Measurements from ENCODE around the gene ASTN2.

DNA sequence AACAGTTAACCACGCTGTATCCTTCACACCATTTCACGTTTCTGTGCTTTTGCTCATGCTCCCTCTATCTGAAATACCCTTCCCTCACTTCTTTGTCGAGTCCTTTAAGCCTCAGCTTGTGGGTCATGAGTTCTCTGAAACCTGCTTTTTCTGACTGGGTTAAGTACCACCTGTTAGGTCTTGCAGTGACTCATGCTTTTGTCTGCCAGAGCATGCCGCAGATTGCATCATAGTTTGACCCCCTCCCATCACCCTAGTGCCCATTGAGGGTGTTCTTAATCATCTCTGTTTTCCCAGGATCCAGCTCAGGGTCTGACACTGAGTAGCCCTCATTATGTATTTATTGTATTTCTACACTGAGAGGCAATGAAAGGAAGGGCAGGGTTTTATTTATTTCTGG, 190.2 kb downstream of the ASTN2 start:
- TF ChIP-seq, protein P1, sequence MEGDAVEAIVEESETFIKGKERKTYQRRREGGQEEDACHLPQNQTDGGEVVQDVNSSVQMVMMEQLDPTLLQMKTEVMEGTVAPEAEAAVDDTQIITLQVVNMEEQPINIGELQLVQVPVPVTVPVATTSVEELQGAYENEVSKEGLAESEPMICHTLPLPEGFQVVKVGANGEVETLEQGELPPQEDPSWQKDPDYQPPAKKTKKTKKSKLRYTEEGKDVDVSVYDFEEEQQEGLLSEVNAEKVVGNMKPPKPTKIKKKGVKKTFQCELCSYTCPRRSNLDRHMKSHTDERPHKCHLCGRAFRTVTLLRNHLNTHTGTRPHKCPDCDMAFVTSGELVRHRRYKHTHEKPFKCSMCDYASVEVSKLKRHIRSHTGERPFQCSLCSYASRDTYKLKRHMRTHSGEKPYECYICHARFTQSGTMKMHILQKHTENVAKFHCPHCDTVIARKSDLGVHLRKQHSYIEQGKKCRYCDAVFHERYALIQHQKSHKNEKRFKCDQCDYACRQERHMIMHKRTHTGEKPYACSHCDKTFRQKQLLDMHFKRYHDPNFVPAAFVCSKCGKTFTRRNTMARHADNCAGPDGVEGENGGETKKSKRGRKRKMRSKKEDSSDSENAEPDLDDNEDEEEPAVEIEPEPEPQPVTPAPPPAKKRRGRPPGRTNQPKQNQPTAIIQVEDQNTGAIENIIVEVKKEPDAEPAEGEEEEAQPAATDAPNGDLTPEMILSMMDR (IDR thresholded peaks at IDR 0.05) = no peak
- TF ChIP-seq POLR2A (IDR thresholded peaks at IDR 0.05) = no peak

Data from right lobe of liver (tissue), 4 donors.